A549 (cell line): Measurements from ENCODE around the gene DNMT1. TPM values are rescaled to one million over a fixed set of nuclear protein-coding genes. Genes with fewer than 3 reads are reported as not detected.

ENCODE experiments used
- ATAC-seq, 2 experiments: fragments of 200-7000 bp in 1 of 2; fragments of >200 bp in 1 of 2; cut with Nextera tagmentation in 1 of 2; cut with Tn5 transposase in 1 of 2; 3 replicates each; pipeline versions ENCODE4 v1.8.0 to v1.9.1; 2018 to 2020; ENCODE audit warnings: mild to moderate bottlenecking in 1 of 2, moderate library complexity in 1 of 2
- CTCF ChIA-PET: fragments of 300-600 bp; sonication (Branson Sonifier 250); formaldehyde crosslinking; extraction: SDS; loops from one replicate; lab custom pipeline; 2021; ENCODE audit warnings: antibody characterized with exemption, inconsistent platforms; lab: Yijun Ruan, JAX
- POLR2A ChIA-PET: fragments of 350-600 bp; formaldehyde crosslinking; extraction: SDS; loops from one replicate; lab custom pipeline; 2021; ENCODE audit warnings: antibody characterized with exemption, inconsistent platforms; lab: Yijun Ruan, JAX
- DNase-seq, 2 experiments: peaks; one replicate each; pipeline versions ENCODE4 v3.0.0 to v3.0.0-alpha.2; 2011 to 2016; ENCODE audit warnings: low read depth in 1 of 2, low spot score in 1 of 2
- FAIRE-seq: peaks from 2 replicates; lab custom pipeline; 2011; peaks lifted over from hg19 to GRCh38; lab: Jason Lieb, UNC
- H3K27ac ChIP-seq, 2 experiments: fragments of >200 bp; sonication (Bioruptor Twin); formaldehyde crosslinking; 3 replicates each; pipeline ENCODE4 v1.5.1; 2016 to 2017
- H3K4me1 ChIP-seq: fragments of >200 bp; sonication (Bioruptor Twin); formaldehyde crosslinking; 3 replicates; pipeline ENCODE4 v1.6.1; 2016
- H3K4me2 ChIP-seq: fragments of >200 bp; sonication (Bioruptor Twin); formaldehyde crosslinking; 3 replicates; pipeline ENCODE4 v1.6.1; 2016
- H3K4me3 ChIP-seq: fragments of >200 bp; sonication (Bioruptor Twin); formaldehyde crosslinking; 3 replicates; pipeline ENCODE4 v1.5.1; 2016
- H3K9me3 ChIP-seq: fragments of >200 bp; sonication (Bioruptor Twin); formaldehyde crosslinking; 3 replicates; pipeline ENCODE4 v1.6.1; 2016
- CHD4 ChIP-seq: fragments of 200-600 bp; sonication (generic); IDR thresholded peaks from 2 replicates; pipeline ENCODE4 v1.6.1; 2016; ENCODE audit warnings: antibody characterized with exemption, mild to moderate bottlenecking, borderline replicate concordance
- EP300 ChIP-seq, 2 experiments: fragments of >200 bp; sonication (Bioruptor Twin); formaldehyde crosslinking; IDR thresholded peaks; 2 replicates in 1 of 2; 3 replicates in 1 of 2; pipeline ENCODE4 v1.6.1; 2016 to 2017
- ESRRA ChIP-seq: fragments of 150-350 bp; IDR thresholded peaks from 2 replicates; pipeline ENCODE4 v1.6.1; 2014; ENCODE audit warnings: mild to moderate bottlenecking, low read length, borderline replicate concordance
- HDAC2 ChIP-seq: fragments of 200-600 bp; sonication (generic); IDR thresholded peaks from 2 replicates; pipeline ENCODE4 v1.6.1; 2016
- HEYL ChIP-seq: fragments of 250-450 bp; sonication (Bioruptor Pico); IDR thresholded peaks from 2 replicates; pipeline ENCODE4 v1.8.0; 2021; ENCODE audit warnings: mild to moderate bottlenecking, moderate library complexity
- MAZ ChIP-seq: fragments of 150-350 bp; IDR thresholded peaks from 2 replicates; pipeline ENCODE4 v1.6.1; 2014; ENCODE audit warnings: antibody characterized with exemption, low read depth, low read length, borderline replicate concordance
- POLR2AphosphoS2 ChIP-seq: conservative IDR thresholded peaks from 2 replicates; pipeline ENCODE4 v1.6.1; 2012; ENCODE audit warnings: low read length, improper control_type of control experiment, inconsistent platforms
- RAD21 ChIP-seq, 2 experiments: fragments of >200 bp in 1 of 2; sonication (Bioruptor Twin) in 1 of 2; formaldehyde crosslinking in 1 of 2; IDR thresholded peaks in 1 of 2; conservative IDR thresholded peaks in 1 of 2; 2 replicates in 1 of 2; 3 replicates in 1 of 2; pipeline ENCODE4 v1.6.1; 2012 to 2018; ENCODE audit warnings: inconsistent platforms in 1 of 2
- SREBF2 ChIP-seq: fragments of 450-650 bp; IDR thresholded peaks from 2 replicates; pipeline ENCODE4 v1.6.1; 2014; ENCODE audit warnings: mild to moderate bottlenecking, moderate library complexity
- TFCP2L1 ChIP-seq: fragments of 250-450 bp; sonication (Bioruptor Pico); IDR thresholded peaks from 2 replicates; pipeline ENCODE4 v1.5.0; 2021; ENCODE audit warnings: mild to moderate bottlenecking
- ZFP36 ChIP-seq: fragments of 450-650 bp; IDR thresholded peaks from 2 replicates; pipeline ENCODE4 v1.6.1; 2014; ENCODE audit warnings: borderline replicate concordance; ENCODE audit not compliant: partially characterized antibody
- ZNF302 ChIP-seq: fragments of 250-450 bp; sonication (Bioruptor Pico); IDR thresholded peaks from 2 replicates; pipeline ENCODE4 v1.9.0; 2021; ENCODE audit warnings: inconsistent platforms, mild to moderate bottlenecking, moderate library complexity
- WGBS: methylation state at CpG from one replicate; pipeline ENCODE4 v1.1.6; 2017; ENCODE audit errors: missing lambda C conversion rate; 5-methylcytosine and 5-hydroxymethylcytosine counted together
- polyA plus RNA-seq, 4 experiments: library from polyadenylated mRNA; depleted of rRNA in 3 of 4; stranded (reverse); fragments of >200 nt; fragmentation: RNase III in 1 of 4; extraction: RNeasy Plus Mini Kit Qiagen cat#74134 plus additional on column Dnase treatment in 1 of 4; gene quantifications; 2 replicates in 3 of 4; 3 replicates in 1 of 4; pipeline ENCODE4 v1.2.3, GENCODE V29; 2011 to 2017
- small RNA-seq, 6 experiments: library from RNA; depleted of rRNA; stranded (forward); fragments of <200 nt; gene quantifications; one replicate each; pipeline ENCODE3, GENCODE V24; 2012
- TF ChIP-seq, protein P1 (sequence below): fragments of 150-350 bp; IDR thresholded peaks from 2 replicates; pipeline ENCODE4 v1.6.1; 2014; ENCODE audit warnings: low read depth, mild to moderate bottlenecking, low read length
- TF ChIP-seq, protein P2 (sequence below): IDR thresholded peaks from 2 replicates; pipeline ENCODE4 v1.6.1; 2012
- TF ChIP-seq, protein P3 (sequence below): fragments of 200-600 bp; sonication (generic); IDR thresholded peaks from 2 replicates; pipeline ENCODE4 v1.6.1; 2016; ENCODE audit warnings: antibody characterized with exemption, mild to moderate bottlenecking, moderate library complexity
- TF ChIP-seq, protein P4 (sequence below): fragments of >200 bp; sonication (Bioruptor Twin); formaldehyde crosslinking; IDR thresholded peaks from 3 replicates; pipeline ENCODE4 v1.5.1; 2016

DNMT1 gene
- polyA plus RNA-seq, 2 of the 4 experiments (the other 2 are of a cell fraction) = 85.2 to 86.2 TPM

DNA sequence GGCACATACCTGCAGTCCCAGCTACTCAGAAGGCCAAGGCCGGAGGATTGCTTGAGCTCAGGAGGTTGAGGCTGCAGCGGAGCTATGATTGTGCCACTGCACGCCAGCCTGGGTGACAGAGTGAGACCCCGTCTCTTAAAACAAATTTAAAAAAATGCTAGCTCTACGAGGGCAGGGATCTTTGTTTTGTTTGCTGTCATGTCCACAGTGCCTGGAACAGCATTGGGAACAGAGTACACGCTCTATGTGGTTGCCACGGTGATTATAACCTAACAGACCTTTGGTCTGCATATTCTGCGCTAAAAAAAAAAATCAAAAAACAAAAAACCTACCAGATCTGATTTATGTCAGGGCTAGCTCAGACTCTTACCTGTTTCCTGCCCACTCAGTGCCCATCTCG is 110.8 kb downstream of the DNMT1 start:
- FAIRE-seq (no peak), DNase-seq (no peak), ATAC-seq (no peak)
- WGBS = 74% methylated on average over 9 of the region's 9 CpGs
- no peak overlapping the region for H3K4me2 ChIP-seq
- no peaks in the 10 kb centered on the region for H3K9me3 ChIP-seq
- POLR2A ChIA-PET = no interaction called here
- TF ChIP-seq SREBF2 = no peak
- TF ChIP-seq, protein P1, sequence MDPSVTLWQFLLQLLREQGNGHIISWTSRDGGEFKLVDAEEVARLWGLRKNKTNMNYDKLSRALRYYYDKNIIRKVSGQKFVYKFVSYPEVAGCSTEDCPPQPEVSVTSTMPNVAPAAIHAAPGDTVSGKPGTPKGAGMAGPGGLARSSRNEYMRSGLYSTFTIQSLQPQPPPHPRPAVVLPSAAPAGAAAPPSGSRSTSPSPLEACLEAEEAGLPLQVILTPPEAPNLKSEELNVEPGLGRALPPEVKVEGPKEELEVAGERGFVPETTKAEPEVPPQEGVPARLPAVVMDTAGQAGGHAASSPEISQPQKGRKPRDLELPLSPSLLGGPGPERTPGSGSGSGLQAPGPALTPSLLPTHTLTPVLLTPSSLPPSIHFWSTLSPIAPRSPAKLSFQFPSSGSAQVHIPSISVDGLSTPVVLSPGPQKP = no peak
- no peak for TF ChIP-seq ZFP36
- no peak for TF ChIP-seq EP300 (IDR thresholded peaks at IDR 0.05)
- TF ChIP-seq, protein P2, sequence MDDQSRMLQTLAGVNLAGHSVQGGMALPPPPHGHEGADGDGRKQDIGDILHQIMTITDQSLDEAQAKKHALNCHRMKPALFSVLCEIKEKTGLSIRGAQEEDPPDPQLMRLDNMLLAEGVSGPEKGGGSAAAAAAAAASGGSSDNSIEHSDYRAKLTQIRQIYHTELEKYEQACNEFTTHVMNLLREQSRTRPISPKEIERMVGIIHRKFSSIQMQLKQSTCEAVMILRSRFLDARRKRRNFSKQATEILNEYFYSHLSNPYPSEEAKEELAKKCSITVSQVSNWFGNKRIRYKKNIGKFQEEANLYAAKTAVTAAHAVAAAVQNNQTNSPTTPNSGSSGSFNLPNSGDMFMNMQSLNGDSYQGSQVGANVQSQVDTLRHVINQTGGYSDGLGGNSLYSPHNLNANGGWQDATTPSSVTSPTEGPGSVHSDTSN = no peak
- TF ChIP-seq, protein P3, sequence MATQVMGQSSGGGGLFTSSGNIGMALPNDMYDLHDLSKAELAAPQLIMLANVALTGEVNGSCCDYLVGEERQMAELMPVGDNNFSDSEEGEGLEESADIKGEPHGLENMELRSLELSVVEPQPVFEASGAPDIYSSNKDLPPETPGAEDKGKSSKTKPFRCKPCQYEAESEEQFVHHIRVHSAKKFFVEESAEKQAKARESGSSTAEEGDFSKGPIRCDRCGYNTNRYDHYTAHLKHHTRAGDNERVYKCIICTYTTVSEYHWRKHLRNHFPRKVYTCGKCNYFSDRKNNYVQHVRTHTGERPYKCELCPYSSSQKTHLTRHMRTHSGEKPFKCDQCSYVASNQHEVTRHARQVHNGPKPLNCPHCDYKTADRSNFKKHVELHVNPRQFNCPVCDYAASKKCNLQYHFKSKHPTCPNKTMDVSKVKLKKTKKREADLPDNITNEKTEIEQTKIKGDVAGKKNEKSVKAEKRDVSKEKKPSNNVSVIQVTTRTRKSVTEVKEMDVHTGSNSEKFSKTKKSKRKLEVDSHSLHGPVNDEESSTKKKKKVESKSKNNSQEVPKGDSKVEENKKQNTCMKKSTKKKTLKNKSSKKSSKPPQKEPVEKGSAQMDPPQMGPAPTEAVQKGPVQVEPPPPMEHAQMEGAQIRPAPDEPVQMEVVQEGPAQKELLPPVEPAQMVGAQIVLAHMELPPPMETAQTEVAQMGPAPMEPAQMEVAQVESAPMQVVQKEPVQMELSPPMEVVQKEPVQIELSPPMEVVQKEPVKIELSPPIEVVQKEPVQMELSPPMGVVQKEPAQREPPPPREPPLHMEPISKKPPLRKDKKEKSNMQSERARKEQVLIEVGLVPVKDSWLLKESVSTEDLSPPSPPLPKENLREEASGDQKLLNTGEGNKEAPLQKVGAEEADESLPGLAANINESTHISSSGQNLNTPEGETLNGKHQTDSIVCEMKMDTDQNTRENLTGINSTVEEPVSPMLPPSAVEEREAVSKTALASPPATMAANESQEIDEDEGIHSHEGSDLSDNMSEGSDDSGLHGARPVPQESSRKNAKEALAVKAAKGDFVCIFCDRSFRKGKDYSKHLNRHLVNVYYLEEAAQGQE = no peak
- TF ChIP-seq, protein P4, sequence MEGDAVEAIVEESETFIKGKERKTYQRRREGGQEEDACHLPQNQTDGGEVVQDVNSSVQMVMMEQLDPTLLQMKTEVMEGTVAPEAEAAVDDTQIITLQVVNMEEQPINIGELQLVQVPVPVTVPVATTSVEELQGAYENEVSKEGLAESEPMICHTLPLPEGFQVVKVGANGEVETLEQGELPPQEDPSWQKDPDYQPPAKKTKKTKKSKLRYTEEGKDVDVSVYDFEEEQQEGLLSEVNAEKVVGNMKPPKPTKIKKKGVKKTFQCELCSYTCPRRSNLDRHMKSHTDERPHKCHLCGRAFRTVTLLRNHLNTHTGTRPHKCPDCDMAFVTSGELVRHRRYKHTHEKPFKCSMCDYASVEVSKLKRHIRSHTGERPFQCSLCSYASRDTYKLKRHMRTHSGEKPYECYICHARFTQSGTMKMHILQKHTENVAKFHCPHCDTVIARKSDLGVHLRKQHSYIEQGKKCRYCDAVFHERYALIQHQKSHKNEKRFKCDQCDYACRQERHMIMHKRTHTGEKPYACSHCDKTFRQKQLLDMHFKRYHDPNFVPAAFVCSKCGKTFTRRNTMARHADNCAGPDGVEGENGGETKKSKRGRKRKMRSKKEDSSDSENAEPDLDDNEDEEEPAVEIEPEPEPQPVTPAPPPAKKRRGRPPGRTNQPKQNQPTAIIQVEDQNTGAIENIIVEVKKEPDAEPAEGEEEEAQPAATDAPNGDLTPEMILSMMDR = no peak
- no peak for TF ChIP-seq TFCP2L1 (CRISPR knock-in tag)
- no peak for TF ChIP-seq HEYL (CRISPR knock-in tag)
- no peak for TF ChIP-seq HDAC2
- no peak for TF ChIP-seq RAD21 (conservative IDR thresholded peaks at IDR 0.05 in 1 of 2, IDR thresholded peaks at IDR 0.05 in 1 of 2)
- TF ChIP-seq MAZ = no peak
- no peak for TF ChIP-seq ESRRA
- TF ChIP-seq ZNF302 (CRISPR knock-in tag) = no peak
- TF ChIP-seq POLR2AphosphoS2 = no peak
- TF ChIP-seq CHD4 = no peak
- CTCF ChIA-PET = interaction anchor here (1.2 kb wide), 3 partner anchors 15 to 166 kb away, joined by 3 read pairs; no protein-coding TSS in a partner anchor
- H3K4me3 ChIP-seq = no peak overlapping the region
- H3K4me1 ChIP-seq = peaks cover 7% of the 10 kb centered on the region
- H3K27ac ChIP-seq = no peak overlapping the region

Small RNA genes lying within 50 kb of the gene (small RNA-seq; reads per million reads assigned to genes)
- gene MIR4322 (0 reads per million in 6 experiments), gene SNORD105 (2.1 to 54.3 (median 25.8) reads per million in 6 experiments), gene SNORD105B (2.8 to 1,544 (median 87.0) reads per million in 6 experiments)

Other genes with a start within 250 kb of the DNMT1 start
- 0.11 and 0.12 TPM in 2 replicates for gene COL5A3, start 184.4 kb downstream of the DNMT1 start, polyA plus RNA-seq (2011; rRNA removed)
- 0.24 to 0.47 TPM (median 0.36 TPM) in 3 replicates for gene COL5A3, start 184.4 kb downstream of the DNMT1 start, polyA plus RNA-seq (2017; fragmentation: RNase III; extraction: RNeasy Plus Mini Kit Qiagen cat#74134 plus additional on column Dnase treatment)
- gene RDH8, start 181.5 kb downstream of the DNMT1 start, polyA plus RNA-seq (2011; rRNA removed) = not detected in 2 replicates
- 0.05 TPM in 1 of 3 replicates, not detected in the others for gene RDH8, start 181.5 kb downstream of the DNMT1 start, polyA plus RNA-seq (2017; fragmentation: RNase III; extraction: RNeasy Plus Mini Kit Qiagen cat#74134 plus additional on column Dnase treatment)
- gene SHFL, start 108.6 kb downstream of the DNMT1 start, polyA plus RNA-seq (2011; rRNA removed) = 9.1 and 10.1 TPM in 2 replicates
- 10.5 to 16.4 TPM (median 12.5 TPM) in 3 replicates for gene SHFL, start 108.6 kb downstream of the DNMT1 start, polyA plus RNA-seq (2017; fragmentation: RNase III; extraction: RNeasy Plus Mini Kit Qiagen cat#74134 plus additional on column Dnase treatment)
- gene ANGPTL6, start 92.3 kb downstream of the DNMT1 start, polyA plus RNA-seq (2011; rRNA removed) = 0.04 and 0.19 TPM in 2 replicates
- 0.12 to 0.31 TPM (median 0.18 TPM) in 3 replicates for gene ANGPTL6, start 92.3 kb downstream of the DNMT1 start, polyA plus RNA-seq (2017; fragmentation: RNase III; extraction: RNeasy Plus Mini Kit Qiagen cat#74134 plus additional on column Dnase treatment)
- gene PPAN, start 88.6 kb downstream of the DNMT1 start, polyA plus RNA-seq (2011; rRNA removed) = 26.6 and 30.8 TPM in 2 replicates
- gene PPAN, start 88.6 kb downstream of the DNMT1 start, polyA plus RNA-seq (2017; fragmentation: RNase III; extraction: RNeasy Plus Mini Kit Qiagen cat#74134 plus additional on column Dnase treatment) = 64.0 to 68.1 TPM (median 65.0 TPM) in 3 replicates
- 1.9 and 2.3 TPM in 2 replicates for gene P2RY11, start 83.3 kb downstream of the DNMT1 start, polyA plus RNA-seq (2011; rRNA removed)
- 5.8 to 9.0 TPM (median 6.4 TPM) in 3 replicates for gene P2RY11, start 83.3 kb downstream of the DNMT1 start, polyA plus RNA-seq (2017; fragmentation: RNase III; extraction: RNeasy Plus Mini Kit Qiagen cat#74134 plus additional on column Dnase treatment)
- gene EIF3G, start 75.1 kb downstream of the DNMT1 start, polyA plus RNA-seq (2011; rRNA removed) = 60.9 and 81.6 TPM in 2 replicates
- gene EIF3G, start 75.1 kb downstream of the DNMT1 start, polyA plus RNA-seq (2017; fragmentation: RNase III; extraction: RNeasy Plus Mini Kit Qiagen cat#74134 plus additional on column Dnase treatment) = 147 to 160 TPM (median 151 TPM) in 3 replicates
- gene S1PR2, start 36.4 kb upstream of the DNMT1 start, polyA plus RNA-seq (2011; rRNA removed) = 0.72 and 0.85 TPM in 2 replicates
- gene S1PR2, start 36.4 kb upstream of the DNMT1 start, polyA plus RNA-seq (2017; fragmentation: RNase III; extraction: RNeasy Plus Mini Kit Qiagen cat#74134 plus additional on column Dnase treatment) = 0.87 to 0.96 TPM (median 0.93 TPM) in 3 replicates
- 25.9 and 26.4 TPM in 2 replicates for gene MRPL4, start 57.3 kb upstream of the DNMT1 start, polyA plus RNA-seq (2011; rRNA removed)
- gene MRPL4, start 57.3 kb upstream of the DNMT1 start, polyA plus RNA-seq (2017; fragmentation: RNase III; extraction: RNeasy Plus Mini Kit Qiagen cat#74134 plus additional on column Dnase treatment) = 51.4 to 52.2 TPM (median 51.8 TPM) in 3 replicates
- gene ICAM1, start 76.2 kb upstream of the DNMT1 start, polyA plus RNA-seq (2011; rRNA removed) = 1.4 and 3.5 TPM in 2 replicates
- gene ICAM1, start 76.2 kb upstream of the DNMT1 start, polyA plus RNA-seq (2017; fragmentation: RNase III; extraction: RNeasy Plus Mini Kit Qiagen cat#74134 plus additional on column Dnase treatment) = 1.2 to 2.6 TPM (median 1.5 TPM) in 3 replicates
- not detected in 2 replicates for gene ICAM4, start 92.0 kb upstream of the DNMT1 start, polyA plus RNA-seq (2011; rRNA removed)
- gene ICAM4, start 92.0 kb upstream of the DNMT1 start, polyA plus RNA-seq (2017; fragmentation: RNase III; extraction: RNeasy Plus Mini Kit Qiagen cat#74134 plus additional on column Dnase treatment) = not detected in 3 replicates
- gene ICAM5, start 95.0 kb upstream of the DNMT1 start, polyA plus RNA-seq (2011; rRNA removed) = 0.35 and 0.58 TPM in 2 replicates
- 0.77 to 1.5 TPM (median 0.81 TPM) in 3 replicates for gene ICAM5, start 95.0 kb upstream of the DNMT1 start, polyA plus RNA-seq (2017; fragmentation: RNase III; extraction: RNeasy Plus Mini Kit Qiagen cat#74134 plus additional on column Dnase treatment)
- 0.84 and 1.2 TPM in 2 replicates for gene ZGLP1, start 114.9 kb upstream of the DNMT1 start, polyA plus RNA-seq (2011; rRNA removed)
- 1.7 to 2.1 TPM (median 1.9 TPM) in 3 replicates for gene ZGLP1, start 114.9 kb upstream of the DNMT1 start, polyA plus RNA-seq (2017; fragmentation: RNase III; extraction: RNeasy Plus Mini Kit Qiagen cat#74134 plus additional on column Dnase treatment)
- gene FDX2, start 121.1 kb upstream of the DNMT1 start, polyA plus RNA-seq (2011; rRNA removed) = 9.9 and 13.1 TPM in 2 replicates
- gene FDX2, start 121.1 kb upstream of the DNMT1 start, polyA plus RNA-seq (2017; fragmentation: RNase III; extraction: RNeasy Plus Mini Kit Qiagen cat#74134 plus additional on column Dnase treatment) = 22.2 to 25.8 TPM (median 23.5 TPM) in 3 replicates
- 1.8 and 3.0 TPM in 2 replicates for gene RAVER1, start 138.6 kb upstream of the DNMT1 start, polyA plus RNA-seq (2011; rRNA removed)
- gene RAVER1, start 138.6 kb upstream of the DNMT1 start, polyA plus RNA-seq (2017; fragmentation: RNase III; extraction: RNeasy Plus Mini Kit Qiagen cat#74134 plus additional on column Dnase treatment) = 20.4 to 22.1 TPM (median 21.4 TPM) in 3 replicates
- 4.7 and 5.3 TPM in 2 replicates for gene ICAM3, start 144.7 kb upstream of the DNMT1 start, polyA plus RNA-seq (2011; rRNA removed)
- gene ICAM3, start 144.7 kb upstream of the DNMT1 start, polyA plus RNA-seq (2017; fragmentation: RNase III; extraction: RNeasy Plus Mini Kit Qiagen cat#74134 plus additional on column Dnase treatment) = 6.2 to 7.3 TPM (median 6.6 TPM) in 3 replicates
- gene TYK2, start 185.6 kb upstream of the DNMT1 start, polyA plus RNA-seq (2011; rRNA removed) = 17.0 and 41.4 TPM in 2 replicates
- gene TYK2, start 185.6 kb upstream of the DNMT1 start, polyA plus RNA-seq (2017; fragmentation: RNase III; extraction: RNeasy Plus Mini Kit Qiagen cat#74134 plus additional on column Dnase treatment) = 51.9 to 65.6 TPM (median 57.1 TPM) in 3 replicates
- 125 and 152 TPM in 2 replicates for gene CDC37, start 208.6 kb upstream of the DNMT1 start, polyA plus RNA-seq (2011; rRNA removed)
- 214 to 236 TPM (median 220 TPM) in 3 replicates for gene CDC37, start 208.6 kb upstream of the DNMT1 start, polyA plus RNA-seq (2017; fragmentation: RNase III; extraction: RNeasy Plus Mini Kit Qiagen cat#74134 plus additional on column Dnase treatment)
- 1.2 and 2.2 TPM in 2 replicates for gene PDE4A, start 225.6 kb upstream of the DNMT1 start, polyA plus RNA-seq (2011; rRNA removed)
- gene PDE4A, start 225.6 kb upstream of the DNMT1 start, polyA plus RNA-seq (2017; fragmentation: RNase III; extraction: RNeasy Plus Mini Kit Qiagen cat#74134 plus additional on column Dnase treatment) = 3.7 to 3.9 TPM (median 3.9 TPM) in 3 replicates